WTC11 (cell line): ENCODE data around the gene TERF2IP.

Source experiments
- GRHL2 ChIP-seq: fragments of 250-450 bp; sonication (Bioruptor Pico); IDR thresholded peaks from 2 replicates; pipeline ENCODE4 v1.8.0; 2022; ENCODE audit warnings: mild to moderate bottlenecking, moderate library complexity; ENCODE audit not compliant: insufficient replicate concordance, severe bottlenecking
- RELA ChIP-seq: sonication (generic); formaldehyde crosslinking; IDR thresholded peaks from 2 replicates; pipeline ENCODE4 v1.8.1; 2022; ENCODE audit warnings: missing genetic modification reagents, mild to moderate bottlenecking, borderline replicate concordance
- SP1 ChIP-seq: sonication (generic); formaldehyde crosslinking; conservative IDR thresholded peaks from 2 replicates; pipeline ENCODE4 v1.8.1; 2022; ENCODE audit warnings: missing genetic modification reagents
- TF ChIP-seq, protein P1 (sequence below): fragments of 200-600 bp; IDR thresholded peaks from 2 replicates; pipeline ENCODE4 v1.8.0; 2022; ENCODE audit warnings: antibody characterized with exemption
- TF ChIP-seq, protein P2 (sequence below): sonication (generic); formaldehyde crosslinking; IDR thresholded peaks from 2 replicates; pipeline ENCODE4 v1.8.1; 2022; ENCODE audit warnings: mild to moderate bottlenecking, missing genetic modification reagents, moderate library complexity, borderline replicate concordance
- TF ChIP-seq, protein P3 (sequence below): sonication (generic); formaldehyde crosslinking; IDR thresholded peaks from 2 replicates; pipeline ENCODE4 v1.8.0; 2022; ENCODE audit warnings: mild to moderate bottlenecking, missing genetic modification reagents
- TF ChIP-seq, protein P4 (sequence below): sonication (generic); formaldehyde crosslinking; IDR thresholded peaks from 2 replicates; pipeline ENCODE4 v1.8.1; 2023; ENCODE audit warnings: mild to moderate bottlenecking, missing genetic modification reagents, moderate library complexity

DNA sequence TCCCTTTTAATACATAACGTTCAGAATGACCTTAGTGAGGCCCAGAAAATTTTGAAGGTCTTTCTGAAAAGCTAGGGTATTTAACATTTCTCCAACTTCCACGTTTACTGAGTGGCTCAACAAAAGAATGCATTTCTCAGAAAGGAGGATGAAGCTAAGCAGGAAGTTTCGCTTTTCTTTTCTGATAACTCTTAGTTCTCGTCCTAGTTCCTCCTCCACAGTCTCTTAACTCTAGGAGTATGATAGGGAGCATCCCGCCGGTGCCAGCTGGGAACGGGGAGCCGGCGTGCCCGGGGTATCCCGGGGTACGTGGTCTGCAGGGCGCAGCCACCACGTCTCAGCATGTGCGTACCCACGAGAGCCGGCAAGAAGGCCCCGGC, 471 bp upstream of the TERF2IP start:
- TF ChIP-seq, protein P1, sequence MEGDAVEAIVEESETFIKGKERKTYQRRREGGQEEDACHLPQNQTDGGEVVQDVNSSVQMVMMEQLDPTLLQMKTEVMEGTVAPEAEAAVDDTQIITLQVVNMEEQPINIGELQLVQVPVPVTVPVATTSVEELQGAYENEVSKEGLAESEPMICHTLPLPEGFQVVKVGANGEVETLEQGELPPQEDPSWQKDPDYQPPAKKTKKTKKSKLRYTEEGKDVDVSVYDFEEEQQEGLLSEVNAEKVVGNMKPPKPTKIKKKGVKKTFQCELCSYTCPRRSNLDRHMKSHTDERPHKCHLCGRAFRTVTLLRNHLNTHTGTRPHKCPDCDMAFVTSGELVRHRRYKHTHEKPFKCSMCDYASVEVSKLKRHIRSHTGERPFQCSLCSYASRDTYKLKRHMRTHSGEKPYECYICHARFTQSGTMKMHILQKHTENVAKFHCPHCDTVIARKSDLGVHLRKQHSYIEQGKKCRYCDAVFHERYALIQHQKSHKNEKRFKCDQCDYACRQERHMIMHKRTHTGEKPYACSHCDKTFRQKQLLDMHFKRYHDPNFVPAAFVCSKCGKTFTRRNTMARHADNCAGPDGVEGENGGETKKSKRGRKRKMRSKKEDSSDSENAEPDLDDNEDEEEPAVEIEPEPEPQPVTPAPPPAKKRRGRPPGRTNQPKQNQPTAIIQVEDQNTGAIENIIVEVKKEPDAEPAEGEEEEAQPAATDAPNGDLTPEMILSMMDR: no peak
- no peak for TF ChIP-seq SP1 (CRISPR knock-in tag)
- no peak for TF ChIP-seq GRHL2 (CRISPR knock-in tag)
- TF ChIP-seq, protein P2, sequence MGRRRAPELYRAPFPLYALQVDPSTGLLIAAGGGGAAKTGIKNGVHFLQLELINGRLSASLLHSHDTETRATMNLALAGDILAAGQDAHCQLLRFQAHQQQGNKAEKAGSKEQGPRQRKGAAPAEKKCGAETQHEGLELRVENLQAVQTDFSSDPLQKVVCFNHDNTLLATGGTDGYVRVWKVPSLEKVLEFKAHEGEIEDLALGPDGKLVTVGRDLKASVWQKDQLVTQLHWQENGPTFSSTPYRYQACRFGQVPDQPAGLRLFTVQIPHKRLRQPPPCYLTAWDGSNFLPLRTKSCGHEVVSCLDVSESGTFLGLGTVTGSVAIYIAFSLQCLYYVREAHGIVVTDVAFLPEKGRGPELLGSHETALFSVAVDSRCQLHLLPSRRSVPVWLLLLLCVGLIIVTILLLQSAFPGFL (CRISPR knock-in tag): no peak
- TF ChIP-seq, protein P3, sequence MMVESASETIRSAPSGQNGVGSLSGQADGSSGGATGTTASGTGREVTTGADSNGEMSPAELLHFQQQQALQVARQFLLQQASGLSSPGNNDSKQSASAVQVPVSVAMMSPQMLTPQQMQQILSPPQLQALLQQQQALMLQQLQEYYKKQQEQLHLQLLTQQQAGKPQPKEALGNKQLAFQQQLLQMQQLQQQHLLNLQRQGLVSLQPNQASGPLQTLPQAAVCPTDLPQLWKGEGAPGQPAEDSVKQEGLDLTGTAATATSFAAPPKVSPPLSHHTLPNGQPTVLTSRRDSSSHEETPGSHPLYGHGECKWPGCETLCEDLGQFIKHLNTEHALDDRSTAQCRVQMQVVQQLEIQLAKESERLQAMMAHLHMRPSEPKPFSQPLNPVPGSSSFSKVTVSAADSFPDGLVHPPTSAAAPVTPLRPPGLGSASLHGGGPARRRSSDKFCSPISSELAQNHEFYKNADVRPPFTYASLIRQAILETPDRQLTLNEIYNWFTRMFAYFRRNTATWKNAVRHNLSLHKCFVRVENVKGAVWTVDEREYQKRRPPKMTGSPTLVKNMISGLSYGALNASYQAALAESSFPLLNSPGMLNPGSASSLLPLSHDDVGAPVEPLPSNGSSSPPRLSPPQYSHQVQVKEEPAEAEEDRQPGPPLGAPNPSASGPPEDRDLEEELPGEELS (CRISPR knock-in tag): no peak
- TF ChIP-seq RELA: no peak
- TF ChIP-seq, protein P4, sequence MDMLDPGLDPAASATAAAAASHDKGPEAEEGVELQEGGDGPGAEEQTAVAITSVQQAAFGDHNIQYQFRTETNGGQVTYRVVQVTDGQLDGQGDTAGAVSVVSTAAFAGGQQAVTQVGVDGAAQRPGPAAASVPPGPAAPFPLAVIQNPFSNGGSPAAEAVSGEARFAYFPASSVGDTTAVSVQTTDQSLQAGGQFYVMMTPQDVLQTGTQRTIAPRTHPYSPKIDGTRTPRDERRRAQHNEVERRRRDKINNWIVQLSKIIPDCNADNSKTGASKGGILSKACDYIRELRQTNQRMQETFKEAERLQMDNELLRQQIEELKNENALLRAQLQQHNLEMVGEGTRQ (CRISPR knock-in tag): no peak
